ENCODE results near the gene SIAH3.

The SIAH3 gene

DNA sequence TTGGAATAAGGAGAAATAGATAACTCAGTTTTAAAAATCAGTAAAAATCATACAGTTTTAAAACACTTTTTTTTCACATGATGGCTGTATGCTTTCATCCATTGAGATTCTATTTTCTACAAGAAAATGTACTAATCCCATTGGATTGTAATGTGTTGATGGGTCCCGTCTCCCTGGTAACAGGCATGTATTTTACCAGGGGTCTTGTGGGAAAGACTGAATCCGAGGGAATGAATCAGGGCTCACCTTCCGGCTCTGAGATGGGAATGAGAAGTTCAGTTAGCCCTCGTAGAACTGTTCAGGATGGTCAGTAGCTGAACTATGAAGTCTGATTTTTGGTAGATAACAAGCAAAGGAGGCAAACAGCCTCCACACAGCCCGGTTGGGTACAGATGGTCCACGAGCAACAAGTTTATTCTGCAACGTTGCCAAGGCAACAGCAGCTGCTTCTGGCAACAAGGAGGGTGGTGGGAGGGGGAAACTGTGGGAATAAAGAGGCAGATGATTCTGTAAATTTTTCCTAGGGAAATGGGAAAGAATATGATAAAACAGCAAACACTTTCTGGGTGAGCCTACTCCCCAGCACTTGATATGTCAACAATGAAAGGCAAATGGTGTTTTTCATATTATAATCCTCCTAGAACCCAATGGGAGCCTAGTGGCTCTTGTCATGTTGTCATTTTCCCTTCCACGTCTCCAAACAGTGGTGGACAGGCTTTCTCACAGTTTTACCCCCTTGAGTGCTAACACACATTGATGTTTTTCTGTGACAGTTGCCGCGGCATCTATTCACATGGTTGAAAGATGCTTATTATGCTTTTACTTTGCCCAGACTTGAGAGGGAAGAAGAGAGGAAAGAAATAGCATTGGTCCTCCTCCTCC lies 12.4 kb upstream of the SIAH3 start:
- no peak for DNase-seq (ENCODE audit: low read depth)

- no peak for DNase-seq (ENCODE audit: low read depth)
These were observed 9.8 kb upstream of the SIAH3 start for GRCh38 chr13:45861322-45861721.

- DNase-seq (ENCODE audit: low read depth), result no peak
These were observed 8.7 kb upstream of the SIAH3 start for GRCh38 chr13:45860240-45860639.

DNA sequence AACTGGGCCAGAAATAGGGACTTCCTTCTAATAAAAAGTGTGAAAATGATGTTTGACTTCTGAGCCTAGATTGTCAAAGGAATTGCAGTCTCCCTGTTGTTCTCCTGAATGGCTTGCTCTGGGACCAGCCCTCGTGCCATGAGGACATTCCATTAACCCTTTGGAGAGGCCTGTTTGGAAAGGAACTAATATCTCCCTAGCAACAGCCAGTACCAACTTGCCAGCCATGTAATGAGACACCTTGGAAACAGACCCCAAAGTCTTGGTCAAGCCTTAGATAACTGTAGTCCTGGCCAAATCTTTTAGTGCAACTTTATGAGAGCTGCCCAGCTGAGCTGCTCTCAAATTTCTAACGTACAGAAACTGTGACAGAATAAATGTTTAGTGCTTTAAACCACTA lies 8.2 kb upstream of the SIAH3 start:
- no peak for DNase-seq (ENCODE audit: low read depth)

GRCh38 chr13:45852494-45852893 lies 941 bp upstream of the SIAH3 start:
- no peak for DNase-seq (ENCODE audit: low read depth)

GRCh38 chr13:45851956-45852355 lies 403 bp upstream of the SIAH3 start:
- DNase-seq (ENCODE audit: low read depth), result no peak

- no peak for DNase-seq (ENCODE audit: low read depth)
These were observed 1.4 kb downstream of the SIAH3 start for GRCh38 chr13:45850027-45850613.

DNA sequence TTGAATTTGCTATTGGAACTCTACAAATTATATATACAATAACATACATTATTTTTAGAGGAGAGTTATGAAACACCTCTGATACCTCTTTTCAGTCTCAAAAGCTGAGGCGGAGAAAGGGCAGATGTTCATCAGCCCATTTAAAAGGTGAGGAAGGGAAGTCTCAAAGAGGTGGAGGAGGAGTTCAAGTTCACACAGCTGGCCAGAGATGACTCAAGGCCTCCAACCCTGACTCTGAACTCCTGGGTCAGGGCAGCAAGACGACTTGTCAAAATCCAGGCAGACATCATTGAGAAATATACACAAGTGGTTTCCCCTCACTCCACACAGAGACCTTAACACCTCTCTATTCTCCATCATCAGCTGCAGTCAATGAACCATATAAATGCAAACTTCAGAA lies 2.1 kb downstream of the SIAH3 start:
- DNase-seq (ENCODE audit: low read depth), result no peak

DNA sequence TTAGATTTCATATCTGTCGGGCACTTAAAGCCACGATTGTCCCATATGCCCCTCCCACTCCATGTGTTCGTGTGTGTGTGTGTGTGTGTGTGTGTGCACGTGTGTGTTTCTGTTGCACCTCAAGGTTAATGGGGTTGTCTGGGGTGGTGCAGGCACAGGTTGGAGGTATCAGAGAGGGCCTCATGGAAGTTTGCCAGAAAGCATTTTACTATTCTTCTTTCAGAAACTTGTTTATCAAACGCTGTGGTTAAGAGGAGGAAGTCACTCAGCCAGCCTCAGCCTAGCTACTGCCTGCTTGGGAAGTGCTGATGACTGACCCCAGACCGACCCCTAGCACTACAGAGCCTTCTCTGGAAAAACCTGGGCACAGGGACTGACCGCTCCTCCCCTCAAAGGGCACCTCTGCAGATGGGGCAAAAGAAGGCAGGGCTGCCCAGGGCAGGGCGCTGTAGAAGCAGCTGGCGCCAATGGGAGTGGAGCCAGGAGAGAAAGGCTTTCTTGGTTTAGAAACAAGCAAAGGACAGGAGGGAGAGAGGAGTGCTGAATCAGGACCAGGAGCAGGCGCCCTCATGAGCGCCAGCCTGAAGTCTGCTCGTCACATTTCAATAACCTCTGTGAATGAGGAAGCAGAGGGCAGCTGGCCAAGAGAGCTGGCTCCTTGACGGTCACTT lies 3.9 kb downstream of the SIAH3 start:
- no peak for DNase-seq (ENCODE audit: low read depth)

GRCh38 chr13:45846681-45847080 lies 4.9 kb downstream of the SIAH3 start:
- no peak for DNase-seq (ENCODE audit: low read depth)

GRCh38 chr13:45838171-45838745 lies 13.3 kb downstream of the SIAH3 start:
- DNase-seq (ENCODE audit: low read depth), result no peak

GRCh38 chr13:45837111-45837510 lies 14.4 kb downstream of the SIAH3 start:
- DNase-seq (ENCODE audit: low read depth), result no peak

GRCh38 chr13:45834411-45834994 lies 17.1 kb downstream of the SIAH3 start:
- DNase-seq (ENCODE audit: low read depth), result no peak

GRCh38 chr13:45833663-45834375 lies 17.7 kb downstream of the SIAH3 start:
- DNase-seq (ENCODE audit: low read depth), result no peak

DNA sequence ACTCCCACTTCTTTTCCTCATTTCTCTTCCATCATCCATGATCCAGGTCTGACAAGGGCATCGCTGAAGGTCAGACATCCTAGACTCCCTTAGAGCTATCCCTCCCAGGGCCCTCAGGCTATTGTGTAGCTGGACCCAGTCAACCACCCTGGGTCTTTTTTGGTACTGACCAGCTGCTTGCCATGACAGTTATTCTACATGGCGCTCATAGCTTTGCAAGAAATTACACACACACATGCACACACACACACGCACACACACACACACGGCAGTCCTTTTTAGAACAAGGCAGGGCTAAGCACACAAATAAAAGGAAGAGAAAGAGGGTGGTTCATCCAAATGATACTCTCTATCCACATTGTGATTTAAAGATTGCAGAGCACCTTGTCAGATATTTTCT lies 18.3 kb downstream of the SIAH3 start:
- DNase-seq (ENCODE audit: low read depth), result no peak

GRCh38 chr13:45831851-45832250 lies 19.7 kb downstream of the SIAH3 start:
- no peak for DNase-seq (ENCODE audit: low read depth)

GRCh38 chr13:45830121-45830520 lies 21.4 kb downstream of the SIAH3 start:
- DNase-seq (ENCODE audit: low read depth), result no peak

- no peak for DNase-seq (ENCODE audit: low read depth)
These were observed 23.1 kb downstream of the SIAH3 start for GRCh38 chr13:45828256-45828968.

- DNase-seq (ENCODE audit: low read depth), result no peak
These were observed 24.2 kb downstream of the SIAH3 start for GRCh38 chr13:45827318-45827717.

DNA sequence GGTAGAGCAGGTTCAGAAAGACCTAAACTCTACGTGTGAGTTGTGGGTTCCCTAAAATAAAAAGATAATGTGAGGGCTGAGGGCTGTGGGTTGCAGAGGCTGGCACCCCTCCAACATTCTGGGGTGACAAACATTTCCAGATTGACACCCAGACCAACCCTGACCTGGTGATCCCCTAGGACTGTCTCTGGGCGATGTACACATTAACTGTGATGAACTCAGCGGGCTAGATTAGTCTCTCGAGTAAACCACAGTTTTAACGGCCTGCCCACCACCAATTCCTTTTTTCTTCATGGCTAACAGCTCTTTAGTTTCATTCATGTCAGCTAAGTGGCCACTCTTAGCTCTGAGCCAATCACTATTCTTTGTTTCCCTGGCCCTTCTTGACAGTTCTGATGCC lies 24.8 kb downstream of the SIAH3 start:
- DNase-seq (ENCODE audit: low read depth), result no peak

DNA sequence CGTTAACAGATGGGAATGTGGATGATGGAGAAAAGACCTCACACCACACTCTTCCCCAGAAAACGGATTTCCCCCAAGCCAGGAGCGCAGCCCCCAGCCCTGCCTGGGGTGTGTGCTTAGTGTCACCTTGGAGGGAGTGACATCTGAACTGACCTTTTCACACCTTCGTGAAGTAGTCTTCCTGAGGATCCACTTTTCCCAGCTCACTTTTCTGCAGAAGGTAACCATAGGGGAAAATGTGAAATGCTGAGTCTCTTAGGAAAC lies 26.2 kb downstream of the SIAH3 start:
- DNase-seq (ENCODE audit: low read depth), result no peak
